Measurements from ENCODE around the gene ZNF579. TPM values are rescaled to one million over a fixed set of nuclear protein-coding genes. Genes with fewer than 3 reads are reported as not detected.

The ZNF579 gene
- total and polyA plus RNA-seq, 9 of the 15 experiments (the other 6 are each of a cell fraction or from before 2014, with no cell fraction given), result 0.06 to 15.9 (median 1.6) TPM

DNA sequence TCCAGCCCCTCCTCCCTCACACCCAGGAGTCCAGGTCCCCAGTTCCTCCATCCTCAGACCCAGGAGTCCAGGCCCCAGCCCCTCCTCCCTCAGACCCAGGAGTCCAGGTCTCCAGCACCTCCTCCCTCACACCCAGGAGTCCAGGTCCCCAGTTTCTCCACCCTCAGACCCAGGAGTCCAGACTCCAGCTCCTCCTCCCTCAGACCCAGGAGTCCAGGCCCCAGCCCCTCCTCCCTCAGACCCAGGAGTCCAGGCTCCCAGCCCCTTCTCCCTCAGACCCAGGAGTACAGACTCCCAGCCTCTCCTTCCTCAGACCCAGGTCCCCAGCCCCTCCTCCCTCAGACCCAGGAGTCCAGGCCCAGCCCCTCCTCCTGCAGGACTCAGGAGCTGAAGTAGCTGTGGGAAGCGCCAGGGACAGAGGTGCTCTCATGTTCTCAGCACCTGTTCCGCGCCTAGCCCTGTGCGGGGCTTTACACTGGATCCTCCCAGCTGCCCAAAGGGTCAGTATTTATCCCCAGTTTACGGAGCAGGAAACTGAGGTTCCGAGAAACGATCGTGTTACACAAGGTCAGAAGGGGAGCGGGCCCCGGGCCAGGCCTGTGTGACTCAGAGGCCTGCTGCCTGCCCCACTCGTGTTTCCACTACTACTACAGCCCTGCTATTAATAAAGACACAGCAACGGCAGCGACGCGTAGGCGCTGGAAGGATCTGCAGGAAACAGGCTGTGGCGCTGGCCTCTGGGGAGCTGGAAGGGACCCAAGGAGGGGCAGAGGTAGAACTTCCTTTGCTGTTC is 33.6 kb downstream of the ZNF579 start:
- in situ Hi-C loops (cut with MboI) (no loop called here), intact Hi-C loops (cut with micrococcal nuclease) (no loop called here)
- ChIA-PET CTCF (ENCODE audit: low intra/inter-chr PET ratio) (interaction anchor here (0.6 kb wide), 1 partner anchor 181 kb away, joined by 3 read pairs; no protein-coding TSS in a partner anchor), POLR2A (interaction anchor here (0.6 to 1.3 kb wide), 4 partner anchors 11 to 231 kb away, joined by 3 to 4 read pairs (median 3); no protein-coding TSS in a partner anchor)
- H4K20me1 ChIP-seq (replicated peaks; ENCODE audit: control insufficient read depth, insufficient read depth, low read length), result no peaks in the 10 kb centered on the region
- peaks cover 4% of the 10 kb centered on the region for H3K9me1 ChIP-seq (ENCODE audit: control insufficient read depth, insufficient read depth, low read length)
- peak overlapping the region; percentile 27 for H3K4me2 ChIP-seq (ENCODE audit: insufficient read depth, low read length)
- no peaks in the 10 kb centered on the region for H3K9me3 ChIP-seq (replicated peaks; ENCODE audit: control insufficient read depth, insufficient read depth, low read depth, low read length)
- no peaks in the 10 kb centered on the region for H3K79me2 ChIP-seq (ENCODE audit: control insufficient read depth, insufficient read depth, low read length)
- peak overlapping the region; percentile 83 for H2AFZ ChIP-seq (ENCODE audit: low read depth, low read length)
- H3K27ac ChIP-seq (ENCODE audit: extremely low read depth, low read depth, low read length), result peak overlapping the region; percentile 56; the same call in 2 of the 3 replicates
- no peaks in the 10 kb centered on the region for H3K27me3 ChIP-seq (ENCODE audit: control insufficient read depth in 2 of 2, insufficient read depth in 2 of 2, low read length in 2 of 2)
- H3K36me3 ChIP-seq (ENCODE audit: control insufficient read depth, insufficient read depth, low read length), result no peaks in the 10 kb centered on the region
- ATAC-seq (peak; percentile 63), FAIRE-seq (peak; percentile 76), DNase-seq (ENCODE audit: extremely low read depth in 1 of 4, low spot score in 3 of 4) (peak; percentile 60 to 80 (median 63))
- BruUV-seq (replicated peaks), result no TSS peak
- peak overlapping the region; percentile 32 to 87; a peak in 3 of 4 replicates for H3K9ac ChIP-seq (ENCODE audit: insufficient read depth in 1 of 2, low read depth in 2 of 2, low read length in 2 of 2)
- H3K4me3 ChIP-seq, result no peak overlapping the region
- 33% methylated on average over 10 of the region's 17 CpGs for WGBS (ENCODE audit: insufficient coverage, low coverage, missing lambda C conversion rate)
- peaks cover 44 to 51% of the 10 kb centered on the region in 2 experiments for H3K4me1 ChIP-seq (replicated peaks in 1 of 2; ENCODE audit: control insufficient read depth in 2 of 2, insufficient read depth in 2 of 2, low read length in 2 of 2)
- no peak for TF ChIP-seq KLF10 (CRISPR knock-in tag; IDR thresholded peaks at IDR 0.05)
- peak; percentile 6; the same call in 1 of the 2 replicates for TF ChIP-seq MTA2 (IDR thresholded peaks at IDR 0.05; ENCODE audit: low read depth)
- TF ChIP-seq KDM1A (IDR thresholded peaks at IDR 0.05), result peak in 1 of 2 experiments; percentile 80; a peak in 2 of 4 replicates
- no peak for TF ChIP-seq DDX20 (tag; IDR thresholded peaks at IDR 0.05; ENCODE audit: low read depth)
- peak; percentile 38; the same call in 1 of the 2 replicates for TF ChIP-seq PHF8 (IDR thresholded peaks at IDR 0.05; ENCODE audit: borderline replicate concordance, low read length)
- peak in 1 of 2 experiments; percentile 28; a peak in 1 of 4 replicates for TF ChIP-seq MAZ (CRISPR knock-in tag; conservative IDR thresholded peaks at IDR 0.05 in 1 of 2, IDR thresholded peaks at IDR 0.05 in 1 of 2)
- TF ChIP-seq TAF15 (IDR thresholded peaks at IDR 0.05; ENCODE audit: low read depth, low read length), result no peak
- peak; percentile 40 for TF ChIP-seq RBFOX2 (IDR thresholded peaks at IDR 0.05; ENCODE audit: low read depth, low read length)
- TF ChIP-seq NELFE (IDR thresholded peaks at IDR 0.05; ENCODE audit: insufficient read depth, insufficient read length), result no peak
- no peak for TF ChIP-seq NBN (IDR thresholded peaks at IDR 0.05; ENCODE audit: low read depth)
- TF ChIP-seq SETDB1 (IDR thresholded peaks at IDR 0.05; ENCODE audit: low read length), result no peak
- TF ChIP-seq RBM15 (IDR thresholded peaks at IDR 0.05; ENCODE audit: insufficient read depth, low read length), result no peak
- TF ChIP-seq ESRRA (IDR thresholded peaks at IDR 0.05; ENCODE audit: borderline replicate concordance, low read depth), result peak; percentile 89
- peak; percentile 58; the same call in 1 of the 2 replicates for TF ChIP-seq MEF2D (tag; conservative IDR thresholded peaks at IDR 0.05; ENCODE audit: low read depth)
- TF ChIP-seq, protein P1, sequence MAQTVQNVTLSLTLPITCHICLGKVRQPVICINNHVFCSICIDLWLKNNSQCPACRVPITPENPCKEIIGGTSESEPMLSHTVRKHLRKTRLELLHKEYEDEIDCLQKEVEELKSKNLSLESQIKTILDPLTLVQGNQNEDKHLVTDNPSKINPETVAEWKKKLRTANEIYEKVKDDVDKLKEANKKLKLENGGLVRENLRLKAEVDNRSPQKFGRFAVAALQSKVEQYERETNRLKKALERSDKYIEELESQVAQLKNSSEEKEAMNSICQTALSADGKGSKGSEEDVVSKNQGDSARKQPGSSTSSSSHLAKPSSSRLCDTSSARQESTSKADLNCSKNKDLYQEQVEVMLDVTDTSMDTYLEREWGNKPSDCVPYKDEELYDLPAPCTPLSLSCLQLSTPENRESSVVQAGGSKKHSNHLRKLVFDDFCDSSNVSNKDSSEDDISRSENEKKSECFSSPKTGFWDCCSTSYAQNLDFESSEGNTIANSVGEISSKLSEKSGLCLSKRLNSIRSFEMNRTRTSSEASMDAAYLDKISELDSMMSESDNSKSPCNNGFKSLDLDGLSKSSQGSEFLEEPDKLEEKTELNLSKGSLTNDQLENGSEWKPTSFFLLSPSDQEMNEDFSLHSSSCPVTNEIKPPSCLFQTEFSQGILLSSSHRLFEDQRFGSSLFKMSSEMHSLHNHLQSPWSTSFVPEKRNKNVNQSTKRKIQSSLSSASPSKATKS (CRISPR knock-in tag; IDR thresholded peaks at IDR 0.05), result no peak
- TF ChIP-seq JUND (IDR thresholded peaks at IDR 0.05; ENCODE audit: borderline replicate concordance, low read depth, low read length), result 0 out of 2 replicates have a peak, but pooled peaks have one; percentile 51
- no peak for TF ChIP-seq JUND (tag; IDR thresholded peaks at IDR 0.05; ENCODE audit: borderline replicate concordance, low read depth, low read length)
- TF ChIP-seq, protein P2, sequence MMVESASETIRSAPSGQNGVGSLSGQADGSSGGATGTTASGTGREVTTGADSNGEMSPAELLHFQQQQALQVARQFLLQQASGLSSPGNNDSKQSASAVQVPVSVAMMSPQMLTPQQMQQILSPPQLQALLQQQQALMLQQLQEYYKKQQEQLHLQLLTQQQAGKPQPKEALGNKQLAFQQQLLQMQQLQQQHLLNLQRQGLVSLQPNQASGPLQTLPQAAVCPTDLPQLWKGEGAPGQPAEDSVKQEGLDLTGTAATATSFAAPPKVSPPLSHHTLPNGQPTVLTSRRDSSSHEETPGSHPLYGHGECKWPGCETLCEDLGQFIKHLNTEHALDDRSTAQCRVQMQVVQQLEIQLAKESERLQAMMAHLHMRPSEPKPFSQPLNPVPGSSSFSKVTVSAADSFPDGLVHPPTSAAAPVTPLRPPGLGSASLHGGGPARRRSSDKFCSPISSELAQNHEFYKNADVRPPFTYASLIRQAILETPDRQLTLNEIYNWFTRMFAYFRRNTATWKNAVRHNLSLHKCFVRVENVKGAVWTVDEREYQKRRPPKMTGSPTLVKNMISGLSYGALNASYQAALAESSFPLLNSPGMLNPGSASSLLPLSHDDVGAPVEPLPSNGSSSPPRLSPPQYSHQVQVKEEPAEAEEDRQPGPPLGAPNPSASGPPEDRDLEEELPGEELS (CRISPR knock-in tag; IDR thresholded peaks at IDR 0.05; ENCODE audit: borderline replicate concordance), result 0 out of 2 replicates have a peak, but pooled peaks have one; percentile 28

All from K562 (cell line).